ENCODE data around the gene PITX1.

PITX1 gene

GRCh38 chr5:135062216-135063055 lies 28.4 kb upstream of the PITX1 start:
- DNase-seq (ENCODE audit: extremely low read depth in 1 of 2, low read depth in 1 of 2), result no peak

GRCh38 chr5:135061001-135061400 lies 27.0 kb upstream of the PITX1 start:
- no peak for DNase-seq (ENCODE audit: extremely low read depth in 1 of 2, low read depth in 1 of 2)

- no peak for DNase-seq (ENCODE audit: extremely low read depth in 1 of 2, low read depth in 1 of 2)
These were observed 26.0 kb upstream of the PITX1 start for GRCh38 chr5:135060021-135060420.

GRCh38 chr5:135059000-135059923 lies 25.2 kb upstream of the PITX1 start:
- DNase-seq (ENCODE audit: extremely low read depth in 1 of 2, low read depth in 1 of 2), result no peak

- DNase-seq (ENCODE audit: extremely low read depth in 1 of 2, low read depth in 1 of 2), result no peak
These were observed 24.3 kb upstream of the PITX1 start for GRCh38 chr5:135058331-135058732.

GRCh38 chr5:135057233-135057632 lies 23.2 kb upstream of the PITX1 start:
- DNase-seq (ENCODE audit: extremely low read depth in 1 of 2, low read depth in 1 of 2), result no peak

- DNase-seq (ENCODE audit: extremely low read depth in 1 of 2, low read depth in 1 of 2), result no peak
These were observed 22.4 kb upstream of the PITX1 start for GRCh38 chr5:135056316-135057030.

- DNase-seq (ENCODE audit: extremely low read depth in 1 of 2, low read depth in 1 of 2), result no peak
These were observed 21.4 kb upstream of the PITX1 start for GRCh38 chr5:135055396-135055795.

- DNase-seq (ENCODE audit: extremely low read depth in 1 of 2, low read depth in 1 of 2), result no peak
These were observed 20.5 kb upstream of the PITX1 start for GRCh38 chr5:135054546-135054945.

GRCh38 chr5:135053989-135054388 lies 20.0 kb upstream of the PITX1 start:
- no peak for DNase-seq (ENCODE audit: extremely low read depth in 1 of 2, low read depth in 1 of 2)

GRCh38 chr5:135053278-135053677 lies 19.2 kb upstream of the PITX1 start:
- DNase-seq (ENCODE audit: extremely low read depth in 1 of 2, low read depth in 1 of 2), result no peak

- DNase-seq (ENCODE audit: extremely low read depth in 1 of 2, low read depth in 1 of 2), result no peak
These were observed 18.6 kb upstream of the PITX1 start for GRCh38 chr5:135052511-135053145.

GRCh38 chr5:135051872-135052271 lies 17.8 kb upstream of the PITX1 start:
- no peak for DNase-seq (ENCODE audit: extremely low read depth in 1 of 2, low read depth in 1 of 2)

GRCh38 chr5:135051399-135051798 lies 17.4 kb upstream of the PITX1 start:
- no peak for DNase-seq (ENCODE audit: extremely low read depth in 1 of 2, low read depth in 1 of 2)

- DNase-seq (ENCODE audit: extremely low read depth in 1 of 2, low read depth in 1 of 2), result no peak
These were observed 16.3 kb upstream of the PITX1 start for GRCh38 chr5:135050244-135050767.

GRCh38 chr5:135048930-135049329 lies 14.9 kb upstream of the PITX1 start:
- no peak for DNase-seq (ENCODE audit: extremely low read depth in 1 of 2, low read depth in 1 of 2)

GRCh38 chr5:135048286-135048685 lies 14.3 kb upstream of the PITX1 start:
- no peak for DNase-seq (ENCODE audit: extremely low read depth in 1 of 2, low read depth in 1 of 2)

GRCh38 chr5:135047347-135047695 lies 13.3 kb upstream of the PITX1 start:
- no peak for DNase-seq (ENCODE audit: extremely low read depth in 1 of 2, low read depth in 1 of 2)

GRCh38 chr5:135046661-135047346 lies 12.8 kb upstream of the PITX1 start:
- no peak for DNase-seq (ENCODE audit: extremely low read depth in 1 of 2, low read depth in 1 of 2)

GRCh38 chr5:135045488-135045887 lies 11.5 kb upstream of the PITX1 start:
- DNase-seq (ENCODE audit: extremely low read depth in 1 of 2, low read depth in 1 of 2), result no peak

Measured in activated CD8-positive, alpha-beta memory T cell treated with anti-CD3 and anti-CD28 coated beads for 1 hour (primary cell).